ENCODE results near the gene DLG2.

DNA sequence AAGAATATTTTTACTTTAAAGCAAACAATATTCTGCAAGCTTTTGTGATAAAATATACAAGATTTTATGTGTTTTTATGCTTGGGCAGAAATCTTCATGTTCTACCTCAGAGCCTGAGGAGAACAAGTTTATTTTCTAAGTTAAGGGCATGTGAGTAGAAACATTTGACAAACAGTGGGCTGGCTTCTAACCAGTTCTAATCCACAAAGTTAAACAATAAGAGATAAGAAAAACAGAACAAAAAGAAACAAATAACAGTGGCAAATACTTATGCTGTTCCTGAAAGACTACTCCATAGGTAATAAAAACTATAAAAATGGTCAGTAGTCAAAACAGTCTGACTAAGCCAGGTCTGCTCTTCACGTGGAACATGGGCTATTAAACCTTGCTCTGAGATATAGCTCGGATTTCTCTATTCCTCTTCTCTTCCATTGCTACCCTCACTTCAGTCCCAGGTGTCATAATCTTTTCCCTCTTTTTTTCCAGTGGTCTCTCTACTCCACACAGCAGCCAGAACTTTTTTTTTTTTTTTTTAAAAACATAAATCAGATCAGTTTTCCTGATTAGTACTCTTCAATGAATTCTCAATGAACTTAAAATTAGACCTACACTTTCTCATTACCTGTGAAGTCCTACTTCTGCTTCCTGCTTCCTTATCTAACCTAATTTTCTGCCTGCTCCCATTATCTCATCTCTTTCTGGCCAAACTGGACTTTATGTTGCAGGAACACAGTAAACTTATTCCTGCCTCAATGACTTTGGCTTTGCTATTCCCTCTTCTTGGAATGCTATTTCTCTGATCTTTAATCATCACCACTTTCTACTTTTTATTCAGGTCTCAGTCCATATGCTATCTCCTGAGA lies 1669.9 kb downstream of the DLG2 start:
- TF ChIP-seq POLR2A (IDR thresholded peaks at IDR 0.05; ENCODE audit: low read depth, low read length) (no peak), PAX5 (IDR thresholded peaks at IDR 0.05; ENCODE audit: insufficient read depth, low read length, severe bottlenecking) (no peak)

Data from GM12891 (cell line).